GM18508 (cell line): ENCODE measurements around the gene AP3S2.
"Not testable (repeated sequence)": the region's sequence is repeated elsewhere in the genome, so short reads cannot be mapped to it uniquely, and the experiment has no call there.

Experiments used
- ATAC-seq: cut with Tn5 transposase; IDR thresholded peaks from one replicate; pipeline ENCODE4 v1.9.1; 2021; ENCODE audit warnings: moderate number of reproducible peaks; ENCODE audit not compliant: insufficient read depth, unreplicated experiment

The AP3S2 gene

DNA sequence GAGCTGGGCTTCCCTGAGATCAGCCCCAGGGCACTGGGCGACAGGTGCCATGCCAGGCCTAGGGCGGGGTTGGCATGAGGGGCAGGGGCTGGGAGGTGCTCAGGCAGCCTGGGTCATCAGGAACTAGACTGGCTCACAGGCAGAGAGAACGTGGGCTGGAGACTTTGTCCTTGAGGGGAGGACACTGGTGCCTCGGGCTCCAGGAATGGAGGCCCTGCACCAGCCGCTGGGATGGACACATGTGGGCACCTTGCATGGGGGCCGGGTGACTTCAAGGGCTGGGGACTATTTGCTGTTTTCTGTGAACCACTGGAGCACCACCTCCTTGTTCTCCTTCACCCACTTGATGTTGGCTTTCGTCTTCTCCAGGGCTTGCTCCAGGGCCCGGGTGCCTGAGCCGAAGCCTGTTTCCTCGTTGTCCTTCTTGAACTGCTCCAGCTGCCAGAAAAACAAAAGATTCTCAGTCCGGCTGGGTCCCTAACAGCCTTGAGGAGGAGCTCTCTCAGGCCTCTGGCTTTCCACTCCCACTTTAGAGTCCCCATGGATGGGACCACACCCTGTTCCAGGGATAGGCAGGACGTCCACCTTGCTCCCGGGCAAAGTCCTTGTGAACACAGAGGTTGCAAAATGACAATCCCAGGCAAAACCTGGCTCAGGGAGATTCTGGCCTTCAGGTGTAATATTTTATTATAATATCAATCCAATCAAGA, 108.6 kb downstream of the AP3S2 start:
- ATAC-seq: no peak

GRCh38 chr15:89784686-89784960, 109.2 kb downstream of the AP3S2 start:
- no peak for ATAC-seq

DNA sequence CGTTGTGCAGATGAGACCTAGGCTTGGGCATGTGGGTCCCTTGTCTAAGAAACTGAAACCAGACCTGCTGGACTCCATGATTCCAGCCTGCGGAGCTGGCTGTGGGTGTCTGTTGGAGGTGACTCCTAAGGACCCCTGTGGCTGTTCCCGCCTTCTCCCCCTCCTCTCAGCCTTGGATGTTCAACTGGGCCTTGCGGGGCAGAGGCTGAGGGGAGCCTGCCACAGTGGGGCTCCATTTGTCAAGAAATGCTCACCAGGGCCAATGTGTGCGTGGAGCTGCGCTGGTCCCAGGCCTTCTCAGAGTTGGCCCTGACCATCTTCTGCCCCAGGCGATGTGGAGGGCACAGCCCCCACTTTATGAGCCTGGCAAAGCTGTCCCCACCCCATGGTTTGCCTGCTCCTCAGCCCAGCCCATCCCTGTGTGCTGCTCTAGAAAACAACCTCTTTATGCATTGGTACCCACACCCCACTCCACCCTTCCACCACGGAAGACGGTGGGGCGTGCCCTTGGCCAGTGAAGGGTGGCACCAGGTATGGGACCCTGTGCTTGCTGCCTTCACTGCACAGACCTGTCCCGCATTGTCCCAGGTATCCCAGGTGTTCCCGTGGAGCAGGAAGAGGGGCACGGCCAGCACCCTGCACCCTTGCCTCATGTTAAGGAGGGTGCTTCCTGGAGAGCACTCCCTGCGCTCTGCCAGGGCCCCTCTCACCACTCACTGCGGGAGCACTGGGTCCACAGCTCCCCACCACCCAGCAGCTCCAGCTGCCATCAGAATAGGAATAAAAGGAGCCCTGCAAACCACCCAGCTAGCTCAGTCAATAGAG, 109.7 kb downstream of the AP3S2 start:
- no peak for ATAC-seq

DNA sequence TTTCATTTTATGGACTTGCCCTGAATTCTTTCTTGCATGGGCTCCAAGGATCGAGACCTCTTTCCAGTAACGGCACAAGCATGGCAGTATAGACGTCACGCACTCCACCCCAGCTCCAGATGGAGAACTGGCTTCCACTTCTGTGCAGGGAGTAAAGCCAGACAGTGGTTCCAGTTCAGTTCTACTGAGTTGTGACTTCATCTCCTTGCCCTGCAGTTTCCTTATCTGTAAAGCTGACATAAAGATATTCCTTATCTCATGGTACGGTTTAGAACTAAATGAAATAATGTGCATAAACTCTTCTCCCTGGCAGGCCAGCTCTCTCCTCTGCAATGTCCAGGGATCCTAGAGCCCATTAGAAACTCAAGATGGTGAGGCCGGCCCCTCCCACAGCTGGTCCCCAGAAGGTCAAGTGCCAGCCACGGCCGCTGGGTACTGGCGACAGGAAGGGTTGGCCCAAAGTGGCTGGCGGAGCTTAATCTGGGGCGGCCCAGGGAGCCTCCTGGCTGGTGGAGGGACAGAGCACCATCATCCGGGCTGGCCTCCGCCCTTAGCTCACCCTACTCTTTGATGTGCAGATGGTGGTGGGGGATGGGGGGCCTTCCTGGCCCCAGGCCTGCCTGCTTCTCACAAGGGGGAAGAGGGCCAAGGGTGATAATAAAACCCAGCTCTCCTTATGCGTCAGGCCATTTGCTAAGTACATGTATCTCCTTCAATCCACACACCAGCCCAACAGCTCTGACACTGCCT, 110.5 kb downstream of the AP3S2 start:
- no peak for ATAC-seq

- not testable (repeated sequence) for ATAC-seq
Observed at GRCh38 chr15:89782619-89782950, 111.2 kb downstream of the AP3S2 start.

- no peak for ATAC-seq
Observed at GRCh38 chr15:89781891-89782618, 111.7 kb downstream of the AP3S2 start.

- no peak for ATAC-seq
Observed at GRCh38 chr15:89781055-89781454, 112.7 kb downstream of the AP3S2 start.

GRCh38 chr15:89780601-89781000, 113.2 kb downstream of the AP3S2 start:
- no peak for ATAC-seq
